ENCODE data around the gene IGLL5. TPM values are rescaled to one million over a fixed set of nuclear protein-coding genes. Genes with fewer than 3 reads are reported as not detected.

Gene IGLL5
- total RNA-seq, 1 donor from 2014 or later, result not detected

GRCh38 chr22:22930571-22931556, 43.2 kb downstream of the IGLL5 start:
- no peak for ATAC-seq
- no peak for DNase-seq (ENCODE audit: missing footprints)
- intact Hi-C loops (cut with DNase I), result no loop called here

- DNase-seq (ENCODE audit: missing footprints), result no peak
- intact Hi-C loops (cut with DNase I), result no loop called here
- ATAC-seq, result no peak
Observed at GRCh38 chr22:22931557-22932270, 44.1 kb downstream of the IGLL5 start.

GRCh38 chr22:22932512-22932941, 44.9 kb downstream of the IGLL5 start:
- intact Hi-C loops (cut with DNase I), result no loop called here
- DNase-seq (ENCODE audit: missing footprints) (no peak), ATAC-seq (no peak)

- intact Hi-C loops (cut with DNase I), result no loop called here
- DNase-seq (ENCODE audit: missing footprints) (no peak), ATAC-seq (no peak)
Observed at GRCh38 chr22:22933100-22933806, 45.6 kb downstream of the IGLL5 start.

GRCh38 chr22:22933807-22934542, 46.4 kb downstream of the IGLL5 start:
- intact Hi-C loops (cut with DNase I), result no loop called here
- no peak for DNase-seq (ENCODE audit: missing footprints)
- ATAC-seq, result no peak

- ATAC-seq (no peak), DNase-seq (ENCODE audit: missing footprints) (no peak)
- intact Hi-C loops (cut with DNase I), result no loop called here
Observed at GRCh38 chr22:22934543-22935055, 47.0 kb downstream of the IGLL5 start.

GRCh38 chr22:22935056-22935545, 47.5 kb downstream of the IGLL5 start:
- ATAC-seq (no peak), DNase-seq (ENCODE audit: missing footprints) (no peak)

GRCh38 chr22:22935546-22936157, 48.0 kb downstream of the IGLL5 start:
- intact Hi-C loops (cut with DNase I), result no loop called here
- DNase-seq (ENCODE audit: missing footprints) (no peak), ATAC-seq (no peak)

More at GRCh38 chr22:22935056-22935545, 47.5 kb downstream of the IGLL5 start:
- intact Hi-C loops (cut with DNase I), result no loop called here

- intact Hi-C loops (cut with DNase I), result no loop called here
- DNase-seq (ENCODE audit: missing footprints), result no peak
- ATAC-seq, result no peak
Observed at GRCh38 chr22:22936180-22936914, 48.7 kb downstream of the IGLL5 start.

- intact Hi-C loops (cut with DNase I), result no loop called here
Observed at GRCh38 chr22:22936915-22937656, 49.5 kb downstream of the IGLL5 start.

GRCh38 chr22:22937894-22938480, 50.4 kb downstream of the IGLL5 start:
- ATAC-seq, result no peak
- intact Hi-C loops (cut with DNase I), result no loop called here
- no peak for DNase-seq (ENCODE audit: missing footprints)

More at GRCh38 chr22:22936915-22937656, 49.5 kb downstream of the IGLL5 start:
- no peak for ATAC-seq
- no peak for DNase-seq (ENCODE audit: missing footprints)

GRCh38 chr22:22938672-22939587, 51.3 kb downstream of the IGLL5 start:
- no peak for ATAC-seq
- no peak for DNase-seq (ENCODE audit: missing footprints)
- intact Hi-C loops (cut with DNase I), result no loop called here

- ATAC-seq, result no peak
- peak; percentile 44 for DNase-seq (ENCODE audit: missing footprints)
- intact Hi-C loops (cut with DNase I), result no loop called here
Observed at GRCh38 chr22:22939588-22940368, 52.2 kb downstream of the IGLL5 start.

- DNase-seq (ENCODE audit: missing footprints) (peak; percentile 11), ATAC-seq (peak; percentile 16)
- intact Hi-C loops (cut with DNase I), result no loop called here
Observed at GRCh38 chr22:22940961-22941605, 53.5 kb downstream of the IGLL5 start.

Measured in Right ventricle myocardium inferior (tissue), 1 donor.